HG02973 (cell line): Measurements from ENCODE around the gene ZP2.
"Not testable (repeated sequence)": the region's sequence is repeated elsewhere in the genome, so short reads cannot be mapped to it uniquely, and the experiment has no call there.

Experiments used
- ATAC-seq: cut with Tn5 transposase; IDR thresholded peaks from one replicate; pipeline ENCODE4 v1.9.1; 2021; ENCODE audit warnings: moderate library complexity; ENCODE audit not compliant: unreplicated experiment

ZP2 gene

DNA sequence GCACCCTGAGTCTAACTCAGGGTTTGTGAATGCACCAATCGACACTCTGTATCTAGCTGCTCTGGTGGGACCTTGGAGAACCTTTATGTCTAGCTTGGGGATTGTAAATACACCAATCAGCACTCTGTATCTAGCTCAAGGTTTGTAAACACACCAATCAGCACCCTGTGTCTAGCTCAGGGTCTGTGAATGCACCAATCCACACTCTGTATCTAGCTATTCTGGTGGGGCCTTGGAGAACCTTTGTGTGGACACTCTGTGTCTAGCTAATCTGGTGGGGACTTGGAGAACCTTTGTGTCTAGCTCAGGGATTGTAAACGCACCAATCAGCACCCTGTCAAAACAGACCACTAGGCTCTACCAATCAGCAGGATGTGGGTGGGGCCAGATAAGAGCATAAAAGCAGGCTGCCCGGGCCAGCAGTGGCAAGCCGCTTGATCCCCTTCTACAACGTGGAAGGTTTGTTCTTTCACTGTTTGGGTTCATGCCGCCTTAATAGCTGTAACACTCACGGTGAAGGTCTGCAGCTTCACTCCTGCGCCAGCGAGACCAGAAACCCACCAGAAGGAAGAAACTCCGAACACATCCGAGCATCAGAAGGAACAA lies 58.1 kb downstream of the ZP2 start:
- ATAC-seq = not testable (repeated sequence)

DNA sequence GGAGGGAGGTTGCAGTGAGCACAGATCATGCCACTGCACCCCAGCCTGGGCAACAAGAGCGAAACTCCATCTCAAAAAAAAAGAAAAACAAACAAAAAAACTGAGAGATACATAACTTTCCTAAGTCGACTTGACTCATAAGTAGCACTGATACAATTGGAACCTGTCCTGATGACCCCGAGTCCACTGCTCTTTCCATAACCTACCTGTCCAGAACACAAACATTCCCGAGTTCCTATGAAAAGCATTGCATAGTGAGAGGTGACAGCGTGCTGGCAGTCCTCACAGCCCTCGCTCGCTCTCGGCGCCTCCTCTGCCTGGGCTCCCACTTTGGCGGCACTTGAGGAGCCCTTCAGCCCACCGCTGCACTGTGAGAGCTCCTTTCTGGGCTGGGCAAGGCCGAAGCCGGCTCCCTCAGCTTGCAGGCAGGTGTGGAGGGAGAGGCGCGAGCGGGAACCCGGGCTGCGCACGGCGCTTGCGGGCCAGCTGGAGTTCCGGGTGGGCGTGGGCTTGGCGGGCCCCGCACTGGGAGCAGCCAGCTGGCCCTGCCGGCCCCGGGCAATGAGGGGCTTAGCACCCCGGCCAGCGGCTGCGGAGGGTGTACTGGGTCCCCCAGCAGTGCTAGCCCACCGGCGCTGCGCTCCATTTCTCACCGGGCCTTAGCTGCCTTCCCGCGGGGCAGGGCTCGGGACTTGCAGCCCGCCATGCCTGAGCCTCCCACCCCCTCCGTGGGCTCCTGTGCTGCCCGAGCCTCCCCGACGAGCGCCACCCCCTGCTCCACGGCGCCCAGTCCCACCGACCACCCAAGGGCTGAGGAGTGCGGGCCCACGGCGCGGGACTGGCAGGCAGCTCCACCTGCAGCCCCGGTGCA lies 59.0 kb downstream of the ZP2 start:
- not testable (repeated sequence) for ATAC-seq

DNA sequence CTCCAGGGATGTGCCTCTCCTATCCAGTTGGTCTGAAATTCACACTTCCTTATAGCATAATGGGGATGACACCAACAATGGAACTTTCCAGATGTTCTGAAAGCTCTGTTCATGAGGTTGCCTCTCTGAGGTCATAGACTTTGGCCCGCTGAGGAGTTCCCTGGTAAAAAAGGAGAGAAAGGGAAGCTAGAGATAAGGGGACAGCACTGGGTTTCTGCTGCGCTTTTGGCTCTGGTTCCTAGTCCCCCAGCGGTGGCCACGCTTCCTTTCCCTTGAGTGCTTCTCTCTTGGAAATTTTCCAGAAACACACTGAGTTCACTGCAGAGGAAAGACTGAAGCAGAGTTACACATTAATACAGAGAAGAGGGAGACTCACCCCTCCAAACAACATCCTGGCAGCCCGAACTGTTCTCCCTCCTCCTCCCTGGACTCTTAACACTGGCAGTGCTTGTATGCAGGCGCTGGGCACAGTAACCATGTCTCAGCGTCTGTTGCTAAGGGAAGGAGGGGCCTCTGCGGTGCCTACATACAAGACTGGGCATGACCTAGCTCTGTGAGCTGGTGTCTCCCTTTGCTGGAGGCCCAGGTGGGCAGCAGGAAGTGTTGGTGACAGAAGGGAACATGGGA lies 60.9 kb downstream of the ZP2 start, which contains the start of gene DNAH3:
DNAH3 (minus strand) TSS at position 472 of the 627 bp plus-strand sequence. CDS start 527 bp downstream, outside the sequence.
- ATAC-seq = no peak
